ENCODE measurements around the gene ADGRB2.

DNA sequence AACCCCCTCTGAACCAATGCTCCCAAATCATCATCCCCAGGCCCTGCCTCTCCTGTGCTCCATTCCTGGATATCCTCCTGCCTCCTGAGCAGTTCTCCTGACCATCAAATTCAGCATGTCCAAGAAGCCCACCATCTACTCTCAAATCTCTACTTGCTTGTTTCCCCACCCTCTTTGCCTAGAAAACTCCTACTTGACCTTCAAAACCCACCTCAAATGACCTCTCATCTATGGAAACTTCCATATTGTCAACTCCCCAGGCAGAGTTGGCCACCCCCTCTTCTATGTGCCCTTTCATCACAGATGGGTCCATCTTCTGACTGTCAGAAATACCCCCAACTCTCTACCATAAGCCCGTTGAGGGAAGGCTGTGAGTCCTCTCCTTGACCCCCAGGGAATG is 16.8 kb downstream of the ADGRB2 start:
- TF ChIP-seq POLR2A (IDR thresholded peaks at IDR 0.05), result no peak
- TF ChIP-seq, protein P1, sequence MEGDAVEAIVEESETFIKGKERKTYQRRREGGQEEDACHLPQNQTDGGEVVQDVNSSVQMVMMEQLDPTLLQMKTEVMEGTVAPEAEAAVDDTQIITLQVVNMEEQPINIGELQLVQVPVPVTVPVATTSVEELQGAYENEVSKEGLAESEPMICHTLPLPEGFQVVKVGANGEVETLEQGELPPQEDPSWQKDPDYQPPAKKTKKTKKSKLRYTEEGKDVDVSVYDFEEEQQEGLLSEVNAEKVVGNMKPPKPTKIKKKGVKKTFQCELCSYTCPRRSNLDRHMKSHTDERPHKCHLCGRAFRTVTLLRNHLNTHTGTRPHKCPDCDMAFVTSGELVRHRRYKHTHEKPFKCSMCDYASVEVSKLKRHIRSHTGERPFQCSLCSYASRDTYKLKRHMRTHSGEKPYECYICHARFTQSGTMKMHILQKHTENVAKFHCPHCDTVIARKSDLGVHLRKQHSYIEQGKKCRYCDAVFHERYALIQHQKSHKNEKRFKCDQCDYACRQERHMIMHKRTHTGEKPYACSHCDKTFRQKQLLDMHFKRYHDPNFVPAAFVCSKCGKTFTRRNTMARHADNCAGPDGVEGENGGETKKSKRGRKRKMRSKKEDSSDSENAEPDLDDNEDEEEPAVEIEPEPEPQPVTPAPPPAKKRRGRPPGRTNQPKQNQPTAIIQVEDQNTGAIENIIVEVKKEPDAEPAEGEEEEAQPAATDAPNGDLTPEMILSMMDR (IDR thresholded peaks at IDR 0.05), result no peak
